ENCODE measurements around the gene SYT15. TPM values are rescaled to one million over a fixed set of nuclear protein-coding genes. Genes with fewer than 3 reads are reported as not detected.

The SYT15 gene
- total and polyA plus RNA-seq, 10 of the 15 experiments (the other 5 are each of a cell fraction or from before 2014, with no cell fraction given): 0.03 to 0.67 (median 0.15) TPM

DNA sequence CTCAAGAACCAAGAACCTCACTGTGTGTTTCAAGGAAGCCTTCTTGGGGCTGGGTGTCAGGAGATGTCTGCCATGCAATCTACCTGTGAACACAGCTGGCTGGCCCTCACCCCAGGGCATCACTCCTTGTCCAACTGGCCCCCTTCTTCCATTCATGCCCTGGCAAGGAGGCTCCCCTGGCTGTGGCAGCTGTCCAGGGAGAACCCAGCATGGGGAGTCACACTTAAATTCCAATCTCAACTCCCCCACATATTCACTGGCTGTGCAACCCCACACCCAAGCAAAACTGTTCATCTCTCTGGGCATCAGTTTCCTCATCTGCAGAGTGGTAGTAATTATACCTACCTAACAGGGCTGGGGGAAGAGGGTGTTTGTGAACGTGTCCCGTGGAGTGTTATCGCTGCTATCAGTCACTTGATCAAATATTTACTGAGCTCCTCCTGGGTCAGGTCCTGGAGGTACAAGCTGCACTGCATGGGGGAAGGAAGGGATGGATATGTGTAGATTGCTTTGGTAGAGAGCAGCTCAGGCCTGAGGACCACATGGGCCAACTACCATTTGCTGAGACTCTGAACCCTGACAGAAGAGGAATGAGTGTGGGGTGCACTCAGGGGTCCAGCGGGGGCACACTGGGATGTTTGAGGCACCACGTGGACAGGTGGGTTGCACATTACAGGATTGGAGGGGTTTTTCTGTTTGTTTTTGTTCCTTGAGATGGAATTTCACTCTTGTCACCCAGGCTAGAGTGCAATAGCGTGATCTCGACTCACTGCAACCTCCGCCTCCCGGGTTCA, 20.3 kb upstream of the SYT15 start (continued):
- no peak for TF ChIP-seq E4F1 (IDR thresholded peaks at IDR 0.05; ENCODE audit: borderline replicate concordance, partially characterized antibody)
- TF ChIP-seq ZNF384 (IDR thresholded peaks at IDR 0.05; ENCODE audit: borderline replicate concordance, low read depth, low read length): no peak
- no peak for TF ChIP-seq SUPT20H (IDR thresholded peaks at IDR 0.05; ENCODE audit: borderline replicate concordance, control insufficient read depth, low read depth, low read length)
- TF ChIP-seq IKZF1 (conservative IDR thresholded peaks at IDR 0.05): no peak
- TF ChIP-seq POLR2AphosphoS2 (IDR thresholded peaks at IDR 0.05; ENCODE audit: low read depth, low read length): no peak

DNA sequence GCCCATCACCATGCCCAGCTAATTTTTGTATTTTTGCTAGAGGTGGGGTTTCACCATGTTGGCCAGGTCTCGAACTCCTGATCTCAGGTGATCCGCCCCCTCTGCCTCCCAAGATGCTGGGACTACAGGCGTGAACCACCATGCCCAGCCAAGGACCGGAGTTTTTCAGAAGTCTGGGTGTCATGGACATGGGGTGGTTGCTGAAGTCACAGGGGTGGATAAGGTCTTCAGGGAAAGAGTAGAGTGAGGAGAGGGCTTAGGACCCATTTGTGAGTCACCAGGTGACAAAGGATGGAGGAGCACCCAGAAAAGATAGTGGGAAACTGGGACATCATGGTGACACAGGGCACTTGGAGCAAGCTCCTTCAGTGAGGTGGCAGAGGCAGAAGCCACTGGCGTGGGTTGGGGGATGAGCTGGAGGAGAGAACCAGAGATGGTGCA, 19.7 kb upstream of the SYT15 start:
- CTCF ChIA-PET: no interaction called here
- FAIRE-seq: no peak
- no peak overlapping the region for H3K4me3 ChIP-seq
- TF ChIP-seq E2F8 (IDR thresholded peaks at IDR 0.05; ENCODE audit: low read depth, partially characterized antibody): no peak
- TF ChIP-seq RCOR1 (conservative IDR thresholded peaks at IDR 0.05; ENCODE audit: low read depth, low read length): no peak
- TF ChIP-seq, protein P1, sequence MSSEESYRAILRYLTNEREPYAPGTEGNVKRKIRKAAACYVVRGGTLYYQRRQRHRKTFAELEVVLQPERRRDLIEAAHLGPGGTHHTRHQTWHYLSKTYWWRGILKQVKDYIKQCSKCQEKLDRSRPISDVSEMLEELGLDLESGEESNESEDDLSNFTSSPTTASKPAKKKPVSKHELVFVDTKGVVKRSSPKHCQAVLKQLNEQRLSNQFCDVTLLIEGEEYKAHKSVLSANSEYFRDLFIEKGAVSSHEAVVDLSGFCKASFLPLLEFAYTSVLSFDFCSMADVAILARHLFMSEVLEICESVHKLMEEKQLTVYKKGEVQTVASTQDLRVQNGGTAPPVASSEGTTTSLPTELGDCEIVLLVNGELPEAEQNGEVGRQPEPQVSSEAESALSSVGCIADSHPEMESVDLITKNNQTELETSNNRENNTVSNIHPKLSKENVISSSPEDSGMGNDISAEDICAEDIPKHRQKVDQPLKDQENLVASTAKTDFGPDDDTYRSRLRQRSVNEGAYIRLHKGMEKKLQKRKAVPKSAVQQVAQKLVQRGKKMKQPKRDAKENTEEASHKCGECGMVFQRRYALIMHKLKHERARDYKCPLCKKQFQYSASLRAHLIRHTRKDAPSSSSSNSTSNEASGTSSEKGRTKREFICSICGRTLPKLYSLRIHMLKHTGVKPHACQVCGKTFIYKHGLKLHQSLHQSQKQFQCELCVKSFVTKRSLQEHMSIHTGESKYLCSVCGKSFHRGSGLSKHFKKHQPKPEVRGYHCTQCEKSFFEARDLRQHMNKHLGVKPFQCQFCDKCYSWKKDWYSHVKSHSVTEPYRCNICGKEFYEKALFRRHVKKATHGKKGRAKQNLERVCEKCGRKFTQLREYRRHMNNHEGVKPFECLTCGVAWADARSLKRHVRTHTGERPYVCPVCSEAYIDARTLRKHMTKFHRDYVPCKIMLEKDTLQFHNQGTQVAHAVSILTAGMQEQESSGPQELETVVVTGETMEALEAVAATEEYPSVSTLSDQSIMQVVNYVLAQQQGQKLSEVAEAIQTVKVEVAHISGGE (CRISPR knock-in tag; IDR thresholded peaks at IDR 0.05): no peak
- no peak for TF ChIP-seq PML (IDR thresholded peaks at IDR 0.05; ENCODE audit: low read length)
- no peak for TF ChIP-seq MTA2 (IDR thresholded peaks at IDR 0.05; ENCODE audit: low read depth)
- no peak for TF ChIP-seq CHD2 (IDR thresholded peaks at IDR 0.05; ENCODE audit: borderline replicate concordance, low read depth, low read length)
- no peak for TF ChIP-seq BACH1 (IDR thresholded peaks at IDR 0.05; ENCODE audit: borderline replicate concordance)
- no peak for TF ChIP-seq HDGF (IDR thresholded peaks at IDR 0.05)

More for the DNA sequence above, 19.7 kb upstream of the SYT15 start:
- 41% methylated on average over 5 of the region's 5 CpGs for WGBS (ENCODE audit: insufficient coverage, insufficient replicate concordance, low lambda C conversion rate, missing lambda C conversion rate)
- Histone ChIP-seq H3K9ac (ENCODE audit: control insufficient read depth, insufficient read depth, low read length) (no peak overlapping the region), H3K4me1 (ENCODE audit: control insufficient read depth, insufficient read depth, low read length) (no peaks in the 10 kb centered on the region), H4K20me1 (ENCODE audit: control insufficient read depth, insufficient read depth) (no peaks in the 10 kb centered on the region), H3K27ac (ENCODE audit: control insufficient read depth, insufficient read depth) (no peak overlapping the region), H3K9me3 (replicated peaks; ENCODE audit: control insufficient read depth, insufficient read depth, low read length) (no peaks in the 10 kb centered on the region), H2AFZ (ENCODE audit: control insufficient read depth, low read depth, low read length) (no peak overlapping the region), H3K4me2 (ENCODE audit: control insufficient read depth, insufficient read depth) (no peak overlapping the region), H3K79me2 (ENCODE audit: control insufficient read depth, insufficient read depth, low read length) (no peaks in the 10 kb centered on the region), H3K36me3 (ENCODE audit: control insufficient read depth in 2 of 2, insufficient read depth in 2 of 2, low read length in 1 of 2) (no peaks in the 10 kb centered on the region), H3K27me3 (replicated peaks in 1 of 2; ENCODE audit: control insufficient read depth in 2 of 2, insufficient read depth in 2 of 2, low read length in 1 of 2) (peaks cover 3 to 5% of the 10 kb centered on the region in 2 experiments; a peak in 3 of 4 replicates)
- intact Hi-C loops (cut with micrococcal nuclease; ENCODE audit: unreplicated experiment): no loop called here
- SMC1A ChIA-PET (ENCODE audit: uncharacterized antibody, unreplicated experiment): no interaction called here
- POLR2A ChIA-PET: no interaction called here
- no peak for DNase-seq (ENCODE audit: low read depth, low spot score)
- no TSS peak for BruUV-seq (replicated peaks)
- no peak for ATAC-seq
- in situ Hi-C loops (cut with MboI): no loop called here
- RAD21 ChIA-PET (ENCODE audit: unreplicated experiment): no interaction called here
